PC-9 (cell line): ENCODE measurements around the gene VWDE. TPM values are rescaled to one million over a fixed set of nuclear protein-coding genes. Genes with fewer than 3 reads are reported as not detected.

Source experiments
- BruUV-seq: library from RNA; stranded (reverse); fragments of 400-500 nt; replicated peaks from 2 replicates; lab custom pipeline; 2021; lab: Mats Ljungman, UMichigan
- CTCF ChIA-PET: fragments of 300-600 bp; sonication (Branson Sonifier 250); formaldehyde crosslinking; loops from one replicate; lab custom pipeline; 2022; ENCODE audit warnings: antibody characterized with exemption; lab: Charles Lee
- POLR2A ChIA-PET: fragments of 300-600 bp; sonication (Branson Sonifier 250); formaldehyde crosslinking; loops from one replicate; lab custom pipeline; 2022; ENCODE audit warnings: antibody characterized with exemption; ENCODE audit not compliant: unreplicated experiment; lab: Charles Lee
- DNase-seq, 2 experiments: peaks; one replicate each; pipeline versions ENCODE4 v3.0.0 to v3.0.0-alpha.2; 2015 to 2022; ENCODE audit warnings: mixed read lengths in 1 of 2
- H2AFZ ChIP-seq: fragments of 200-600 bp; sonication (generic); 2 replicates; pipeline ENCODE4 v1.8.1; 2017; ENCODE audit warnings: antibody characterized with exemption
- H3F3A ChIP-seq: fragments of 200-600 bp; sonication (generic); 2 replicates; pipeline ENCODE4 v1.8.1; 2017; ENCODE audit warnings: antibody characterized with exemption, mild to moderate bottlenecking, low read depth; ENCODE audit not compliant: insufficient read depth
- H3K27ac ChIP-seq: fragments of 200-600 bp; sonication (generic); 2 replicates; pipeline ENCODE4 v1.6.1; 2016; ENCODE audit warnings: mixed run types
- H3K27me3 ChIP-seq: fragments of 200-600 bp; sonication (generic); 2 replicates; pipeline ENCODE4 v1.6.1; 2016; ENCODE audit warnings: low read depth, mixed run types; ENCODE audit not compliant: insufficient read depth
- H3K36me3 ChIP-seq: fragments of 200-600 bp; sonication (generic); 2 replicates; pipeline ENCODE4 v1.6.1; 2016; ENCODE audit warnings: low read depth, mixed run types
- H3K4me1 ChIP-seq: fragments of 200-600 bp; sonication (generic); replicated peaks from 2 replicates; pipeline ENCODE4 v1.6.1; 2016; ENCODE audit warnings: mixed run types; ENCODE audit not compliant: insufficient read depth
- H3K4me2 ChIP-seq: fragments of 200-600 bp; sonication (generic); 2 replicates; pipeline ENCODE4 v1.6.1; 2017; ENCODE audit warnings: mixed run types
- H3K4me3 ChIP-seq: fragments of 200-600 bp; sonication (generic); 2 replicates; pipeline ENCODE4 v1.6.1; 2016; ENCODE audit warnings: mixed run types
- H3K79me2 ChIP-seq: fragments of 200-600 bp; sonication (generic); 2 replicates; pipeline ENCODE4 v1.6.1; 2017; ENCODE audit warnings: low read depth, mixed run types
- H3K9me2 ChIP-seq: fragments of 200-600 bp; sonication (generic); 2 replicates; pipeline ENCODE4 v1.8.1; 2017; ENCODE audit warnings: mild to moderate bottlenecking; ENCODE audit not compliant: insufficient read depth
- H3K9me3 ChIP-seq: fragments of 200-600 bp; sonication (generic); 2 replicates; pipeline ENCODE4 v1.8.1; 2016; ENCODE audit warnings: low read depth; ENCODE audit not compliant: insufficient read depth
- H4K20me1 ChIP-seq: fragments of 200-600 bp; sonication (generic); 2 replicates; pipeline ENCODE4 v1.8.1; 2017; ENCODE audit not compliant: insufficient read depth
- CTCF ChIP-seq: fragments of 200-600 bp; sonication (generic); conservative IDR thresholded peaks from 2 replicates; pipeline ENCODE4 v1.6.1; 2017; ENCODE audit warnings: mixed run types, antibody characterized with exemption, mild to moderate bottlenecking, moderate library complexity
- EZH2 ChIP-seq: fragments of 200-600 bp; sonication (generic); IDR thresholded peaks from 2 replicates; pipeline ENCODE4 v1.8.0; 2017; ENCODE audit warnings: antibody characterized with exemption, low read depth
- intact Hi-C: fragments of 100-400 bp; cut with micrococcal nuclease; formaldehyde crosslinking; loops from one replicate; pipeline ENCODE4 v1.10.0; 2022; ENCODE audit not compliant: unreplicated experiment
- total RNA-seq: library from RNA; stranded (reverse); gene quantifications from 2 replicates; pipeline ENCODE4 v1.2.3, GENCODE V29; 2021

VWDE gene
- total RNA-seq, 1 experiment from 2014 or later = 27.3 TPM

GRCh38 chr7:12287901-12288300 lies 115.8 kb downstream of the VWDE start:
- H3K4me2 ChIP-seq = no peak overlapping the region
- H3K4me1 ChIP-seq = no peaks in the 10 kb centered on the region
- no peak overlapping the region for H3K27ac ChIP-seq
- no peaks in the 10 kb centered on the region for H4K20me1 ChIP-seq
- peak overlapping the region; percentile 24; the same call in 1 of the 2 replicates for H2AFZ ChIP-seq
- H3K9me2 ChIP-seq = no peaks in the 10 kb centered on the region
- CTCF ChIA-PET = no interaction called here
- POLR2A ChIA-PET = interaction anchor here (0.6 kb wide), 1 partner anchor 321 kb away, joined by 5 read pairs; no protein-coding TSS in a partner anchor
- no peaks in the 10 kb centered on the region for H3K36me3 ChIP-seq
- intact Hi-C loops = no loop called here
- no peak for DNase-seq
- TF ChIP-seq CTCF = no peak
- no peak for TF ChIP-seq EZH2
- H3K79me2 ChIP-seq = no peaks in the 10 kb centered on the region
- no peak overlapping the region for H3K4me3 ChIP-seq
- no peaks in the 10 kb centered on the region for H3F3A ChIP-seq
- BruUV-seq = no TSS peak
- 0 out of 2 replicates have a peak, but pooled peaks cover 6% of the 10 kb centered on the region for H3K9me3 ChIP-seq
- no peaks in the 10 kb centered on the region for H3K27me3 ChIP-seq

- no TSS peak for BruUV-seq
- no peaks in the 10 kb centered on the region for H3K27me3 ChIP-seq
- no peaks in the 10 kb centered on the region for H3K36me3 ChIP-seq
- H3K4me1 ChIP-seq = no peaks in the 10 kb centered on the region
- ChIA-PET POLR2A (no interaction called here), CTCF (no interaction called here)
- no peaks in the 10 kb centered on the region for H3K79me2 ChIP-seq
- H3F3A ChIP-seq = no peaks in the 10 kb centered on the region
- DNase-seq = no peak
- H3K9me2 ChIP-seq = 0 out of 2 replicates have a peak, but pooled peaks cover 3% of the 10 kb centered on the region
- H4K20me1 ChIP-seq = no peaks in the 10 kb centered on the region
- intact Hi-C loops = no loop called here
- no peak for TF ChIP-seq CTCF
- TF ChIP-seq EZH2 = no peak
- peaks cover 4% of the 10 kb centered on the region; the same call in 1 of the 2 replicates for H3K9me3 ChIP-seq
- no peak overlapping the region for H2AFZ ChIP-seq
- H3K27ac ChIP-seq = no peak overlapping the region
- H3K4me3 ChIP-seq = no peak overlapping the region
- no peak overlapping the region for H3K4me2 ChIP-seq
These were observed 122.6 kb downstream of the VWDE start for GRCh38 chr7:12281038-12281437.

Other genes with a start within 250 kb of the VWDE start
- gene TMEM106B, start 192.6 kb downstream of the VWDE start, total RNA-seq = 61.1 and 64.4 TPM in 2 replicates
- gene SCIN, start 166.9 kb upstream of the VWDE start, total RNA-seq = 0.33 and 0.92 TPM in 2 replicates